ENCODE results near the gene GNPTG. TPM values are rescaled to one million over a fixed set of nuclear protein-coding genes. Genes with fewer than 3 reads are reported as not detected.
A peak's percentile ranks its signal among the peaks of the same experiment; 100 is the strongest.

The GNPTG gene
- total RNA-seq, 2 donors from 2014 or later, result 34.0 to 38.4 TPM

GRCh38 chr16:1336619-1337018, 15.1 kb upstream of the GNPTG start:
- DNase-seq, result no peak
- Mint-ChIP-seq H3K4me3 (no peak overlapping the region), H3K27ac (no peak overlapping the region), H3K27me3 (ENCODE audit: insufficient read depth) (peaks cover 34% of the 10 kb centered on the region), H3K4me1 (peaks cover 5% of the 10 kb centered on the region), H3K9me3 (no peaks in the 10 kb centered on the region), H3K36me3 (ENCODE audit: low read depth) (no peaks in the 10 kb centered on the region)
- Histone ChIP-seq H3K4me1 (ENCODE audit: control insufficient read depth, insufficient read depth, low read length) (peaks cover 11% of the 10 kb centered on the region), H3K9me3 (ENCODE audit: control insufficient read depth, low read length) (no peaks in the 10 kb centered on the region), H3K36me3 (ENCODE audit: control insufficient read depth, insufficient read depth, low read length) (no peaks in the 10 kb centered on the region), H3K9ac (ENCODE audit: extremely low read depth, low read length, poor library complexity, severe bottlenecking) (no peak overlapping the region), H3K27ac (ENCODE audit: low read depth, low read length) (no peak overlapping the region), H3K27me3 (ENCODE audit: control insufficient read depth, insufficient read depth, low read length, poor library complexity, severe bottlenecking) (peaks cover 45% of the 10 kb centered on the region), H3K4me3 (ENCODE audit: low read length) (no peak overlapping the region)
- 69 to 81% methylated on average over 11 to 15 of the region's 15 CpGs for WGBS, 2 experiments (ENCODE audit: insufficient coverage in 1 of 2, insufficient read length in 1 of 2)
- TF ChIP-seq, protein P1, sequence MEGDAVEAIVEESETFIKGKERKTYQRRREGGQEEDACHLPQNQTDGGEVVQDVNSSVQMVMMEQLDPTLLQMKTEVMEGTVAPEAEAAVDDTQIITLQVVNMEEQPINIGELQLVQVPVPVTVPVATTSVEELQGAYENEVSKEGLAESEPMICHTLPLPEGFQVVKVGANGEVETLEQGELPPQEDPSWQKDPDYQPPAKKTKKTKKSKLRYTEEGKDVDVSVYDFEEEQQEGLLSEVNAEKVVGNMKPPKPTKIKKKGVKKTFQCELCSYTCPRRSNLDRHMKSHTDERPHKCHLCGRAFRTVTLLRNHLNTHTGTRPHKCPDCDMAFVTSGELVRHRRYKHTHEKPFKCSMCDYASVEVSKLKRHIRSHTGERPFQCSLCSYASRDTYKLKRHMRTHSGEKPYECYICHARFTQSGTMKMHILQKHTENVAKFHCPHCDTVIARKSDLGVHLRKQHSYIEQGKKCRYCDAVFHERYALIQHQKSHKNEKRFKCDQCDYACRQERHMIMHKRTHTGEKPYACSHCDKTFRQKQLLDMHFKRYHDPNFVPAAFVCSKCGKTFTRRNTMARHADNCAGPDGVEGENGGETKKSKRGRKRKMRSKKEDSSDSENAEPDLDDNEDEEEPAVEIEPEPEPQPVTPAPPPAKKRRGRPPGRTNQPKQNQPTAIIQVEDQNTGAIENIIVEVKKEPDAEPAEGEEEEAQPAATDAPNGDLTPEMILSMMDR (conservative IDR thresholded peaks at IDR 0.05), result no peak

GRCh38 chr16:1337486-1337885, 14.2 kb upstream of the GNPTG start:
- H3K36me3 Mint-ChIP-seq (ENCODE audit: low read depth), result no peaks in the 10 kb centered on the region
- peaks cover 6% of the 10 kb centered on the region for H3K4me1 ChIP-seq (ENCODE audit: control insufficient read depth, insufficient read depth, low read length)
- H3K4me3 ChIP-seq (ENCODE audit: low read length), result no peak overlapping the region
- H3K27me3 Mint-ChIP-seq (ENCODE audit: insufficient read depth), result peaks cover 33% of the 10 kb centered on the region
- H3K9me3 ChIP-seq (ENCODE audit: control insufficient read depth, low read length), result no peaks in the 10 kb centered on the region
- no peak overlapping the region for H3K4me3 Mint-ChIP-seq
- no peaks in the 10 kb centered on the region for H3K36me3 ChIP-seq (ENCODE audit: control insufficient read depth, insufficient read depth, low read length)
- H3K9me3 Mint-ChIP-seq, result no peaks in the 10 kb centered on the region
- WGBS, 2 experiments (ENCODE audit: insufficient coverage in 1 of 2, insufficient read length in 1 of 2), result 56 to 82% methylated on average over 4 to 9 of the region's 9 CpGs
- DNase-seq, result peak; percentile 72
- TF ChIP-seq, protein P1 (conservative IDR thresholded peaks at IDR 0.05), result no peak
- peaks cover 52% of the 10 kb centered on the region for H3K27me3 ChIP-seq (ENCODE audit: control insufficient read depth, insufficient read depth, low read length, poor library complexity, severe bottlenecking)
- no peak overlapping the region for H3K9ac ChIP-seq (ENCODE audit: extremely low read depth, low read length, poor library complexity, severe bottlenecking)
- no peak overlapping the region for H3K27ac Mint-ChIP-seq
- H3K4me1 Mint-ChIP-seq, result peaks cover 2% of the 10 kb centered on the region
- H3K27ac ChIP-seq (ENCODE audit: low read depth, low read length), result no peak overlapping the region

DNA sequence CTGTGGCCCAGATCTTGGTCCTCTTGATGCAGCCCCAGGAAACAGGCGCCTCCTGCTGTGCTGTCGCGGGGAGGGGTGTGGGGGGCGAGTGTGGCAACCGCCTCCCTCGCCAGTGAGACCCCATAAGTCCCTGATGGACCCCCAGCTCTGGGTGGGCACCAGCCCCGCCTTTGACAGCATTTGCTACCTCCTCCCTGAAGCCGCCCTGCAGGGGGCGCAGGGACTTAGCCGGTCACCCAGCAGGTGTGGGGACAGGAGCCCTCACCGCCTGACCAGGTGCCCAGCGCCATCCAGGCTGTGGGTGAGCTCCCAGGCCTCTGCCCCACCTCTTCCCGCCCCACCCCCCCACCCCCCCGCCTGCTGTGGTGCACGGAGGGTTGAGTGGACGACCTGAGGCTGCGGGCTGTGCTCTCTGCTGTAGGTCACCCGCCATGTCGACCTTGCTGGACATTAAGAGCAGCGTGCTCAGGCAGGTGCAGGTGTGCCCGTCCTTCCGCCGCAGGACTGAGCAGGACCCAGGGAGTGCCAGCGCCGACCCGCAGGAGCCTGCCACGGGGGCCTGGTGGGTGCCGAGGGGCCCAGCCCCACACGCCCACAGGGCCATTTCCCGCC, 13.5 kb upstream of the GNPTG start:
- Mint-ChIP-seq H3K27ac (no peak overlapping the region), H3K36me3 (ENCODE audit: low read depth) (no peaks in the 10 kb centered on the region), H3K27me3 (ENCODE audit: insufficient read depth) (peaks cover 29% of the 10 kb centered on the region), H3K4me1 (no peaks in the 10 kb centered on the region), H3K4me3 (no peak overlapping the region), H3K9me3 (no peaks in the 10 kb centered on the region)
- no peaks in the 10 kb centered on the region for H3K9me3 ChIP-seq (ENCODE audit: control insufficient read depth, low read length)
- no peaks in the 10 kb centered on the region for H3K36me3 ChIP-seq (ENCODE audit: control insufficient read depth, insufficient read depth, low read length)
- peak; percentile 81 for DNase-seq
- WGBS, 2 experiments (ENCODE audit: insufficient coverage in 1 of 2, insufficient read length in 1 of 2), result 60 to 78% methylated on average over 7 to 26 of the region's 30 CpGs
- no peaks in the 10 kb centered on the region for H3K4me1 ChIP-seq (ENCODE audit: control insufficient read depth, insufficient read depth, low read length)
- H3K27ac ChIP-seq (ENCODE audit: low read depth, low read length), result no peak overlapping the region
- TF ChIP-seq, protein P1 (conservative IDR thresholded peaks at IDR 0.05), result peak; percentile 71
- H3K4me3 ChIP-seq (ENCODE audit: low read length), result no peak overlapping the region
- peaks cover 47% of the 10 kb centered on the region for H3K27me3 ChIP-seq (ENCODE audit: control insufficient read depth, insufficient read depth, low read length, poor library complexity, severe bottlenecking)
- no peak overlapping the region for H3K9ac ChIP-seq (ENCODE audit: extremely low read depth, low read length, poor library complexity, severe bottlenecking)

Data from endodermal cell (in vitro differentiated cells).